OCI-LY7 (cell line): ENCODE data around the gene CCDC87. TPM values are rescaled to one million over a fixed set of nuclear protein-coding genes. Genes with fewer than 3 reads are reported as not detected.
"Not testable (repeated sequence)": the region's sequence is repeated elsewhere in the genome, so short reads cannot be mapped to it uniquely, and the experiment has no call there.

Experiments
- BruUV-seq: library from RNA; stranded (reverse); fragments of 400-500 nt; replicated peaks from 2 replicates; lab custom pipeline; 2021; lab: Mats Ljungman, UMichigan
- CTCF ChIA-PET: fragments of 300-600 bp; sonication (Branson Sonifier 250); formaldehyde crosslinking; loops from one replicate; lab custom pipeline; 2022; ENCODE audit warnings: antibody characterized with exemption; ENCODE audit not compliant: unreplicated experiment; lab: Charles Lee
- POLR2A ChIA-PET: fragments of 300-600 bp; sonication (Branson Sonifier 250); formaldehyde crosslinking; loops from one replicate; lab custom pipeline; 2022; ENCODE audit warnings: antibody characterized with exemption; lab: Charles Lee
- DNase-seq: peaks from one replicate; pipeline ENCODE4 v3.0.0-alpha.2; 2015; ENCODE audit warnings: low spot score
- H2AFZ ChIP-seq: fragments of 200-600 bp; sonication (generic), shearing (Covaris generic); 2 replicates; pipeline ENCODE4 v1.6.1; 2014; ENCODE audit warnings: mild to moderate bottlenecking, antibody characterized with exemption, low read length, moderate library complexity
- H3K27ac ChIP-seq: fragments of 200-600 bp; sonication (generic); 2 replicates; pipeline ENCODE4 v1.5.1; 2014; ENCODE audit warnings: mixed run types, low read depth, mild to moderate bottlenecking, moderate library complexity, low read length, inconsistent platforms; ENCODE audit not compliant: poor library complexity, severe bottlenecking
- H3K36me3 ChIP-seq: fragments of 200-600 bp; sonication (generic); 2 replicates; pipeline ENCODE4 v1.6.1; 2014; ENCODE audit warnings: mild to moderate bottlenecking, antibody characterized with exemption, low read length, moderate library complexity, mixed read lengths; ENCODE audit not compliant: insufficient read depth
- H3K4me1 ChIP-seq: fragments of 200-600 bp; sonication (generic); 2 replicates; pipeline ENCODE4 v1.5.1; 2014; ENCODE audit warnings: mild to moderate bottlenecking, low read length; ENCODE audit not compliant: insufficient read depth, poor library complexity, severe bottlenecking
- H3K4me2 ChIP-seq: fragments of 200-600 bp; sonication (generic); 2 replicates; pipeline ENCODE4 v1.6.1; 2014; ENCODE audit warnings: mild to moderate bottlenecking, low read length
- H3K4me3 ChIP-seq: fragments of 200-600 bp; sonication (generic); 2 replicates; pipeline ENCODE4 v1.5.1; 2014; ENCODE audit warnings: mild to moderate bottlenecking, low read depth, low read length; ENCODE audit not compliant: poor library complexity, severe bottlenecking
- H3K79me2 ChIP-seq: fragments of 200-600 bp; sonication (generic); 2 replicates; pipeline ENCODE4 v1.6.1; 2016; ENCODE audit warnings: low read depth, mild to moderate bottlenecking, low read length, moderate library complexity, mixed read lengths; ENCODE audit not compliant: insufficient read depth
- H3K9me2 ChIP-seq: fragments of 200-600 bp; sonication (generic); 2 replicates; pipeline ENCODE4 v1.6.1; 2016; ENCODE audit warnings: mild to moderate bottlenecking, low read length, mixed read lengths; ENCODE audit not compliant: insufficient read depth
- H3K9me3 ChIP-seq: fragments of 200-600 bp; sonication (generic); 2 replicates; pipeline ENCODE4 v1.6.1; 2014; ENCODE audit warnings: mild to moderate bottlenecking, mixed run types, low read length, mixed read lengths
- H4K20me1 ChIP-seq: fragments of 200-600 bp; sonication (generic); 2 replicates; pipeline ENCODE4 v1.6.1; 2014; ENCODE audit warnings: mild to moderate bottlenecking, antibody characterized with exemption, low read length, moderate library complexity, mixed read lengths; ENCODE audit not compliant: insufficient read depth
- CTCF ChIP-seq: fragments of 200-600 bp; sonication (generic); conservative IDR thresholded peaks from 2 replicates; pipeline ENCODE4 v1.5.1; 2014; ENCODE audit warnings: mild to moderate bottlenecking, antibody characterized with exemption, low read length, moderate library complexity, mixed read lengths
- EZH2phosphoT487 ChIP-seq: fragments of 200-600 bp; sonication (generic); IDR thresholded peaks from 2 replicates; pipeline ENCODE4 v1.6.1; 2018; ENCODE audit warnings: low read depth, borderline replicate concordance, mild to moderate bottlenecking, mixed run types, antibody characterized with exemption, low read length, moderate library complexity, mixed read lengths
- intact Hi-C: fragments of 100-400 bp; cut with micrococcal nuclease; formaldehyde crosslinking; loops from one replicate; pipeline ENCODE4 v1.10.0; 2022; ENCODE audit not compliant: unreplicated experiment
- total RNA-seq, 2 experiments: library from RNA; depleted of rRNA in 1 of 2; stranded (reverse); fragments of >200 nt in 1 of 2; shearing (Covaris generic) in 1 of 2; gene quantifications; 2 replicates each; pipeline ENCODE4 v1.2.3, GENCODE V29; 2014 to 2022

The CCDC87 gene
- total RNA-seq, 2 experiments from 2014 or later = 0.13 to 0.36 TPM

- BruUV-seq, H3K36me3 ChIP-seq, H2AFZ ChIP-seq, POLR2A ChIA-PET, H3K4me2 ChIP-seq, CTCF ChIA-PET, H3K4me1 ChIP-seq, intact Hi-C loops, H3K9me2 ChIP-seq, DNase-seq, H3K4me3 ChIP-seq, H4K20me1 ChIP-seq, H3K27ac ChIP-seq, H3K79me2 ChIP-seq: not testable (repeated sequence)
- peaks cover 13% of the 10 kb centered on the region; the same call in 1 of the 2 replicates for H3K9me3 ChIP-seq
Observed at GRCh38 chr11:66582565-66583147, 10.2 kb downstream of the CCDC87 start.

GRCh38 chr11:66581261-66581660 lies 11.6 kb downstream of the CCDC87 start:
- intact Hi-C loops = no loop called here
- ChIA-PET CTCF (no interaction called here), POLR2A (interaction anchor here (1.0 to 1.2 kb wide), 3 partner anchors 35 to 97 kb away, joined by 3 to 5 read pairs (median 4); partner anchors contain the start of genes RBM14 and RBM4B)
- DNase-seq = no peak
- Histone ChIP-seq H3K9me2 (no peaks in the 10 kb centered on the region), H3K79me2 (no peaks in the 10 kb centered on the region), H3K9me3 (peaks cover 13% of the 10 kb centered on the region; the same call in 1 of the 2 replicates), H3K27ac (no peak overlapping the region), H3K4me3 (no peak overlapping the region), H2AFZ (0 out of 2 replicates have a peak overlapping the region, but pooled peaks have one; percentile 3), H4K20me1 (no peaks in the 10 kb centered on the region), H3K4me1 (no peaks in the 10 kb centered on the region), H3K4me2 (no peak overlapping the region), H3K36me3 (no peaks in the 10 kb centered on the region)
- TF ChIP-seq EZH2phosphoT487 = no peak
- no peak for TF ChIP-seq CTCF
- BruUV-seq = no TSS peak

- Histone ChIP-seq H3K79me2 (no peaks in the 10 kb centered on the region), H3K4me1 (no peaks in the 10 kb centered on the region), H3K9me2 (no peaks in the 10 kb centered on the region), H2AFZ (0 out of 2 replicates have a peak overlapping the region, but pooled peaks have one; percentile 3), H3K4me2 (no peak overlapping the region), H3K36me3 (no peaks in the 10 kb centered on the region), H3K9me3 (peaks cover 13% of the 10 kb centered on the region; the same call in 1 of the 2 replicates), H4K20me1 (no peaks in the 10 kb centered on the region), H3K4me3 (no peak overlapping the region), H3K27ac (no peak overlapping the region)
- BruUV-seq = no TSS peak
- intact Hi-C loops = no loop called here
- POLR2A ChIA-PET = interaction anchor here (1.0 to 1.2 kb wide), 3 partner anchors 36 to 97 kb away, joined by 3 to 5 read pairs (median 4); partner anchors contain the start of genes RBM14 and RBM4B
- no peak for DNase-seq
- TF ChIP-seq EZH2phosphoT487 = no peak
- TF ChIP-seq CTCF = no peak
- CTCF ChIA-PET = no interaction called here
Observed at GRCh38 chr11:66580803-66581202, 12.1 kb downstream of the CCDC87 start.
